ENCODE results near the gene VPS26C. TPM values are rescaled to one million over a fixed set of nuclear protein-coding genes. Genes with fewer than 3 reads are reported as not detected.

The VPS26C gene
- total and polyA plus RNA-seq, 9 of the 15 experiments (the other 6 are each of a cell fraction or from before 2014, with no cell fraction given): 32.8 to 48.7 (median 42.1) TPM

GRCh38 chr21:37220981-37221664 is 46.0 kb downstream of the VPS26C start (continued):
- TF ChIP-seq, protein P1, sequence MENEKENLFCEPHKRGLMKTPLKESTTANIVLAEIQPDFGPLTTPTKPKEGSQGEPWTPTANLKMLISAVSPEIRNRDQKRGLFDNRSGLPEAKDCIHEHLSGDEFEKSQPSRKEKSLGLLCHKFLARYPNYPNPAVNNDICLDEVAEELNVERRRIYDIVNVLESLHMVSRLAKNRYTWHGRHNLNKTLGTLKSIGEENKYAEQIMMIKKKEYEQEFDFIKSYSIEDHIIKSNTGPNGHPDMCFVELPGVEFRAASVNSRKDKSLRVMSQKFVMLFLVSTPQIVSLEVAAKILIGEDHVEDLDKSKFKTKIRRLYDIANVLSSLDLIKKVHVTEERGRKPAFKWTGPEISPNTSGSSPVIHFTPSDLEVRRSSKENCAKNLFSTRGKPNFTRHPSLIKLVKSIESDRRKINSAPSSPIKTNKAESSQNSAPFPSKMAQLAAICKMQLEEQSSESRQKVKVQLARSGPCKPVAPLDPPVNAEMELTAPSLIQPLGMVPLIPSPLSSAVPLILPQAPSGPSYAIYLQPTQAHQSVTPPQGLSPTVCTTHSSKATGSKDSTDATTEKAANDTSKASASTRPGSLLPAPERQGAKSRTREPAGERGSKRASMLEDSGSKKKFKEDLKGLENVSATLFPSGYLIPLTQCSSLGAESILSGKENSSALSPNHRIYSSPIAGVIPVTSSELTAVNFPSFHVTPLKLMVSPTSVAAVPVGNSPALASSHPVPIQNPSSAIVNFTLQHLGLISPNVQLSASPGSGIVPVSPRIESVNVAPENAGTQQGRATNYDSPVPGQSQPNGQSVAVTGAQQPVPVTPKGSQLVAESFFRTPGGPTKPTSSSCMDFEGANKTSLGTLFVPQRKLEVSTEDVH (IDR thresholded peaks at IDR 0.05; ENCODE audit: low read depth, partially characterized antibody): peak; percentile 69
- TF ChIP-seq FOXK2 (conservative IDR thresholded peaks at IDR 0.05 in 1 of 2, IDR thresholded peaks at IDR 0.05 in 1 of 2; ENCODE audit: low read depth in 2 of 2): peak in 1 of 2 experiments; percentile 45; a peak in 1 of 4 replicates
- peak; percentile 32 for TF ChIP-seq FIP1L1 (IDR thresholded peaks at IDR 0.05; ENCODE audit: low read depth, low read length, poor library complexity, severe bottlenecking)
- no peak for TF ChIP-seq BRF1 (IDR thresholded peaks at IDR 0.05; ENCODE audit: borderline replicate concordance, extremely low read depth, insufficient read length)
- no peak for TF ChIP-seq BMI1 (IDR thresholded peaks at IDR 0.05; ENCODE audit: low read length)
- TF ChIP-seq ZNF431 (CRISPR knock-in tag; IDR thresholded peaks at IDR 0.05): no peak
- no peak for TF ChIP-seq GTF2A2 (tag; IDR thresholded peaks at IDR 0.05)
- TF ChIP-seq TCF7 (IDR thresholded peaks at IDR 0.05; ENCODE audit: borderline replicate concordance): no peak
- no peak for TF ChIP-seq ELK3 (CRISPR knock-in tag; IDR thresholded peaks at IDR 0.05)
- TF ChIP-seq ARNT (IDR thresholded peaks at IDR 0.05): 0 out of 4 replicates have a peak, but pooled peaks of 1 of the 2 experiments have one; percentile 42
- no peak for TF ChIP-seq SNRNP70 (optimal IDR thresholded peaks at IDR 0.05; ENCODE audit: low read depth, low read length)
- TF ChIP-seq CREBBP (IDR thresholded peaks at IDR 0.05; ENCODE audit: low read depth, low read length): no peak
- peak; percentile 86 for TF ChIP-seq GABPA (tag; conservative IDR thresholded peaks at IDR 0.05; ENCODE audit: low read depth)
- TF ChIP-seq SETDB1 (IDR thresholded peaks at IDR 0.05; ENCODE audit: low read length): no peak

Measured in K562 (cell line).